GM19395 (cell line): ENCODE measurements around the gene ZBED6.

Experiments
- ATAC-seq: cut with Tn5 transposase; IDR thresholded peaks from one replicate; pipeline ENCODE4 v1.9.1; 2021; ENCODE audit warnings: mild to moderate bottlenecking, moderate library complexity; ENCODE audit not compliant: unreplicated experiment

The ZBED6 gene

GRCh38 chr1:203839081-203839480, 43.7 kb downstream of the ZBED6 start:
- ATAC-seq, result no peak

- no peak for ATAC-seq
Observed at GRCh38 chr1:203840208-203840808, 44.9 kb downstream of the ZBED6 start.

- no peak for ATAC-seq
Observed at GRCh38 chr1:203842559-203842876, 47.1 kb downstream of the ZBED6 start.

- ATAC-seq, result no peak
Observed at GRCh38 chr1:203843435-203843834, 48.0 kb downstream of the ZBED6 start.
